Testis (tissue), 3 donors: ENCODE measurements around the gene CCT5. TPM values are rescaled to one million over a fixed set of nuclear protein-coding genes. Genes with fewer than 3 reads are reported as not detected.

Experiments
- DNase-seq: peaks from one replicate; pipeline ENCODE4 v3.0.0-alpha.2; 2019
- H3K27ac ChIP-seq, 2 donors: fragments of 200-600 bp; sonication (generic); one replicate each; pipeline ENCODE4 v1.5.1; 2019
- H3K27me3 ChIP-seq: fragments of 200-600 bp; sonication (generic); one replicate; pipeline ENCODE4 v1.5.1; 2019
- H3K36me3 ChIP-seq: fragments of 200-600 bp; sonication (generic); one replicate; pipeline ENCODE4 v1.5.1; 2017; ENCODE audit warnings: low read depth; ENCODE audit errors: missing control alignments
- H3K4me1 ChIP-seq: fragments of 200-600 bp; sonication (generic); one replicate; pipeline ENCODE4 v1.5.1; 2019
- H3K4me3 ChIP-seq, 2 donors: fragments of 200-600 bp; sonication (generic); one replicate each; pipeline ENCODE4 v1.5.1; 2017 to 2019
- H3K9me3 ChIP-seq: fragments of 200-600 bp; sonication (generic); one replicate; pipeline ENCODE4 v1.5.1; 2017
- POLR2A ChIP-seq: fragments of 450-650 bp; IDR thresholded peaks from one replicate; pipeline ENCODE4 v1.6.1; 2017; ENCODE audit warnings: antibody characterized with exemption, mild to moderate bottlenecking, moderate library complexity
- WGBS, 2 donors: methylation state at CpG; one replicate each; pipeline ENCODE4 v1.1.5; 2018; 5-methylcytosine and 5-hydroxymethylcytosine counted together
- intact Hi-C: fragments of 100-400 bp; cut with DNase I; formaldehyde crosslinking; loops from one replicate; pipeline ENCODE4 v1.15.1; 2023; ENCODE audit warnings: low total_unique reads
- polyA plus RNA-seq: library from polyadenylated mRNA; stranded (reverse); fragments of 350-450 nt; fragmentation: Illumina TruSeq; extraction: RNeasy Lipid Tissue Mini Kit (QIAGEN cat#74804); gene quantifications from one replicate; pipeline ENCODE4 v1.2.3, GENCODE V29; 2014; ENCODE audit warnings: low read depth, low replicate concordance; ENCODE audit not compliant: insufficient read depth
- total RNA-seq, 2 donors: library from RNA; depleted of rRNA; stranded (reverse); fragments of >200 nt; gene quantifications; one replicate each; pipeline ENCODE4 v1.2.3, GENCODE V29; 2016
- TF ChIP-seq, protein P1 (sequence below), 3 experiments: fragments of 450-650 bp in 2 of 3; fragments of 200-600 bp in 1 of 3; sonication (generic) in 1 of 3; IDR thresholded peaks; one replicate each; pipeline ENCODE4 v1.5.1; 2016 to 2019; ENCODE audit warnings: antibody characterized with exemption in 3 of 3, mild to moderate bottlenecking in 2 of 3, moderate library complexity in 1 of 3

CCT5 gene
- total and polyA plus RNA-seq, 3 donors from 2014 or later, result 155 to 299 (median 189) TPM

DNA sequence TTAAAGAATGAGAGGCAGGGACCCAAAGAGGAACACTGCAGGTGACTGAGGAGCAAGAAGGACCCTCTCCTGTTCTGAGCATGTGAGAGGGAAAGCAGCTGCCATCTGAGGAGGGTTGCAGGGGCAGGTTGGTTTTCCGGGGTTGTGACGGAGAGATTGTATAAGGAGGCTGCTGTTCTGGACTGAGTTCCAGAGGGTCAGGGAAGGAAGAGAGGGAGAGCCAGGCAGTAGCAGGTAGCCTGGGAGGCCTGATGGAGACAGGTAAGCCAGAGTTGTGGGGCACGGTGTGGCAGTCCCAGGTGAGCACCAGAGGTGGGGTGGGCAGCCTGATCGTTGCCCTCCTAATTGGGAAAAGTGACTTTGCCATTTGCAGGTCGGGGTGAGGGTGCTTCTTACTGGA, 9.8 kb downstream of the CCT5 start:
- H3K27ac ChIP-seq, result no peak overlapping the region
- no peaks in the 10 kb centered on the region for H3K27me3 ChIP-seq
- whole genome bisulfite sequencing, 2 donors, result 87 to 91% methylated on average over 5 of the region's 5 CpGs
- intact Hi-C loops, result no loop called here
- DNase-seq, result no peak
- TF ChIP-seq, protein P1, sequence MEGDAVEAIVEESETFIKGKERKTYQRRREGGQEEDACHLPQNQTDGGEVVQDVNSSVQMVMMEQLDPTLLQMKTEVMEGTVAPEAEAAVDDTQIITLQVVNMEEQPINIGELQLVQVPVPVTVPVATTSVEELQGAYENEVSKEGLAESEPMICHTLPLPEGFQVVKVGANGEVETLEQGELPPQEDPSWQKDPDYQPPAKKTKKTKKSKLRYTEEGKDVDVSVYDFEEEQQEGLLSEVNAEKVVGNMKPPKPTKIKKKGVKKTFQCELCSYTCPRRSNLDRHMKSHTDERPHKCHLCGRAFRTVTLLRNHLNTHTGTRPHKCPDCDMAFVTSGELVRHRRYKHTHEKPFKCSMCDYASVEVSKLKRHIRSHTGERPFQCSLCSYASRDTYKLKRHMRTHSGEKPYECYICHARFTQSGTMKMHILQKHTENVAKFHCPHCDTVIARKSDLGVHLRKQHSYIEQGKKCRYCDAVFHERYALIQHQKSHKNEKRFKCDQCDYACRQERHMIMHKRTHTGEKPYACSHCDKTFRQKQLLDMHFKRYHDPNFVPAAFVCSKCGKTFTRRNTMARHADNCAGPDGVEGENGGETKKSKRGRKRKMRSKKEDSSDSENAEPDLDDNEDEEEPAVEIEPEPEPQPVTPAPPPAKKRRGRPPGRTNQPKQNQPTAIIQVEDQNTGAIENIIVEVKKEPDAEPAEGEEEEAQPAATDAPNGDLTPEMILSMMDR (IDR thresholded peaks at IDR 0.05), result no peak
- no peak for TF ChIP-seq POLR2A
- H3K36me3 ChIP-seq, result no peaks in the 10 kb centered on the region
- H3K9me3 ChIP-seq, result no peaks in the 10 kb centered on the region
- H3K4me1 ChIP-seq, result no peaks in the 10 kb centered on the region
- H3K4me3 ChIP-seq, result no peak overlapping the region

DNA sequence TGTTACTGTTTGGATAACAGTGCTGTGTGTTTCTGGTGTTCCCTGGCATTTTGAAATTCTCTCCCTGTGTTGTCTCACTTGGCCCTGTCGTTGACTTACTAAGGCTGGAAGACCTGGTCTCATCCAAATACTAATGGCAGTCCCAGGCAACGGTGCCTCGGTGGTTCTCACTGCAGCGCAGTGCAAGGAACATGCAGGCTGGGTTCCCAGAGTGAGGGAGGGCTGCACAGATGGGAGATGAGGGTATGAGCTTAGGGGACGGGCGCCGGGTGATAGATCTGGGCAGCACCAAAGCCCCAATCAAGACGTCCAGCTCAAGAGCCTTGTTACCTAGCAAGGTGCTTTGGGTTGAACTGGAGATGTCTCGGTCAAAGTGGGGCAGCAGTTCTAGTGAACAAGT, 11.0 kb downstream of the CCT5 start:
- no peaks in the 10 kb centered on the region for H3K4me1 ChIP-seq
- no peak overlapping the region for H3K27ac ChIP-seq
- TF ChIP-seq, protein P1 (IDR thresholded peaks at IDR 0.05), result no peak
- no peak for TF ChIP-seq POLR2A
- no peak overlapping the region for H3K4me3 ChIP-seq
- no peak for DNase-seq
- no peaks in the 10 kb centered on the region for H3K9me3 ChIP-seq
- no peaks in the 10 kb centered on the region for H3K27me3 ChIP-seq
- intact Hi-C loops, result no loop called here
- no peaks in the 10 kb centered on the region for H3K36me3 ChIP-seq
- WGBS, 2 donors, result 77 to 85% methylated on average over 9 of the region's 9 CpGs

DNA sequence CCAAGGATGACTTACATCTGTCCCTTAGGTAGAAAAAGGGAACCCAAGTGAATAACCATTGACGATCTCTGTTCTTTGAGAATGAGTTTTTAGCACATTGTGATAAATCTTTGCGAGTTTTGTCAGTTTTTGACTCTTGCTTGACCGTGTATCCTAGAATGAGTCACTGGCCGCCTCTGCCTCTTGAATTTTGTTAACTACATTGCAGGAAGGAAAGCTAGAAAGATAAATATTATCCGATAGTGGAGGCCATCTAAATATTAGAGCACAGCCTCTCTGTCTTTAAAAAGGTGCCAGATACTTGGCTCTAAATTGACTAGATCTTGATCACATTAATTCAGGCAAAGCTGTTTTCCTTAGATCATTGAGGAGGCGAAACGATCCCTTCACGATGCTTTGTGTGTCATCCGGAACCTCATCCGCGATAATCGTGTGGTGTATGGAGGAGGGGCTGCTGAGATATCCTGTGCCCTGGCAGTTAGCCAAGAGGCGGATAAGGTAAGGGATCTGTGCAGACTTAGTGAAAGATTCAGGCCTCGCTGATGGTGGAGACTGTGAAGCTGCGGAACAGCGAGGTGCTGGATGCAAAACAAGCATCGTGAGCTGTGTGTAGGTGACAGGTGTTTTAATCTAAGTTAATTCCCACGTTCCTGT, 12.2 kb downstream of the CCT5 start:
- WGBS, 2 donors, result 68 to 74% methylated on average over 18 of the region's 18 CpGs
- DNase-seq, result peak; percentile 13
- no peaks in the 10 kb centered on the region for H3K4me1 ChIP-seq

DNA sequence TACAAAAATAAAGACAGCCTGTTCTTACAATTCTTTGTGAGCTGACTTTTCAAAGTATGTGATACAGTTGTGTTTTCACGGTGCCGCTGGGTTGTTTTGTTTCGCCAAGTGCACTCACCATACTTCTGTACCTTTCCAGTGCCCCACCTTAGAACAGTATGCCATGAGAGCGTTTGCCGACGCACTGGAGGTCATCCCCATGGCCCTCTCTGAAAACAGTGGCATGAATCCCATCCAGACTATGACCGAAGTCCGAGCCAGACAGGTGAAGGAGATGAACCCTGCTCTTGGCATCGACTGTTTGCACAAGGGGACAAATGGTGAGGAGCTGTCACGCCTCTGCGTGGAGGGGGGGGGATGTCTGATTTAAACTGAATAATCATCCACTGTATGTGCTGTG, 12.9 kb downstream of the CCT5 start:
- Histone ChIP-seq H3K4me3 (no peak overlapping the region), H3K27ac (no peak overlapping the region), H3K4me1 (no peaks in the 10 kb centered on the region), H3K9me3 (no peaks in the 10 kb centered on the region), H3K27me3 (no peaks in the 10 kb centered on the region), H3K36me3 (no peaks in the 10 kb centered on the region)
- DNase-seq, result peak; percentile 9
- TF ChIP-seq, protein P1 (IDR thresholded peaks at IDR 0.05), result no peak
- intact Hi-C loops, result no loop called here
- 94 to 97% methylated on average over 11 of the region's 11 CpGs for WGBS, 2 donors

More for the DNA sequence above, 12.2 kb downstream of the CCT5 start:
- H3K27ac ChIP-seq, result no peak overlapping the region
- no peak overlapping the region for H3K4me3 ChIP-seq
- H3K27me3 ChIP-seq, result no peaks in the 10 kb centered on the region
- intact Hi-C loops, result no loop called here
- no peaks in the 10 kb centered on the region for H3K9me3 ChIP-seq
- no peaks in the 10 kb centered on the region for H3K36me3 ChIP-seq
- no peak for TF ChIP-seq POLR2A
- TF ChIP-seq, protein P1 (IDR thresholded peaks at IDR 0.05), result no peak

DNA sequence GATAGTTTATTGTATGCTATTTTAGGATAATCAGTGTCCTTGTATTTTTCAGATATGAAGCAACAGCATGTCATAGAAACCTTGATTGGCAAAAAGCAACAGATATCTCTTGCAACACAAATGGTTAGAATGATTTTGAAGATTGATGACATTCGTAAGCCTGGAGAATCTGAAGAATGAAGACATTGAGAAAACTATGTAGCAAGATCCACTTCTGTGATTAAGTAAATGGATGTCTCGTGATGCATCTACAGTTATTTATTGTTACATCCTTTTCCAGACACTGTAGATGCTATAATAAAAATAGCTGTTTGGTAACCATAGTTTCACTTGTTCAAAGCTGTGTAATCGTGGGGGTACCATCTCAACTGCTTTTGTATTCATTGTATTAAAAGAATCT, 14.5 kb downstream of the CCT5 start:
- TF ChIP-seq, protein P1 (IDR thresholded peaks at IDR 0.05), result no peak
- no peak for TF ChIP-seq POLR2A
- no peak overlapping the region for H3K4me3 ChIP-seq
- WGBS, 2 donors, result 51 to 58% methylated on average over 3 of the region's 3 CpGs
- H3K4me1 ChIP-seq, result no peaks in the 10 kb centered on the region
- DNase-seq, result no peak
- intact Hi-C loops, result no loop called here
- no peaks in the 10 kb centered on the region for H3K36me3 ChIP-seq
- H3K27ac ChIP-seq, result no peak overlapping the region
- no peaks in the 10 kb centered on the region for H3K9me3 ChIP-seq
- no peaks in the 10 kb centered on the region for H3K27me3 ChIP-seq
